ENCODE measurements around the gene HHIPL1.
A peak's percentile ranks its signal among the peaks of the same experiment; 100 is the strongest.

HHIPL1 gene

GRCh38 chr14:99619835-99620834 is 24.8 kb upstream of the HHIPL1 start:
- H3K4me1 Mint-ChIP-seq (ENCODE audit: low read depth), result no peaks in the 10 kb centered on the region
- no peak overlapping the region for H3K4me3 Mint-ChIP-seq
- no peaks in the 10 kb centered on the region for H3K36me3 Mint-ChIP-seq (ENCODE audit: low read depth)
- no peak overlapping the region for H3K27ac Mint-ChIP-seq
- H3K27me3 Mint-ChIP-seq (ENCODE audit: low read depth), result peaks cover 31% of the 10 kb centered on the region
- DNase-seq (ENCODE audit: low spot score), result no peak
- H3K9me3 Mint-ChIP-seq, result no peaks in the 10 kb centered on the region

- H3K27me3 Mint-ChIP-seq (ENCODE audit: low read depth), result peaks cover 20% of the 10 kb centered on the region
- H3K4me3 Mint-ChIP-seq, result no peak overlapping the region
- H3K36me3 Mint-ChIP-seq (ENCODE audit: low read depth), result no peaks in the 10 kb centered on the region
- no peak for DNase-seq (ENCODE audit: low spot score)
- no peak overlapping the region for H3K27ac Mint-ChIP-seq
- no peaks in the 10 kb centered on the region for H3K9me3 Mint-ChIP-seq
- H3K4me1 Mint-ChIP-seq (ENCODE audit: low read depth), result no peaks in the 10 kb centered on the region
Observed at GRCh38 chr14:99621948-99622347, 23.0 kb upstream of the HHIPL1 start.

- Mint-ChIP-seq H3K9me3 (no peaks in the 10 kb centered on the region), H3K27ac (no peak overlapping the region), H3K36me3 (ENCODE audit: low read depth) (no peaks in the 10 kb centered on the region), H3K27me3 (ENCODE audit: low read depth) (peaks cover 14% of the 10 kb centered on the region), H3K4me1 (ENCODE audit: low read depth) (peaks cover 1% of the 10 kb centered on the region), H3K4me3 (no peak overlapping the region)
- DNase-seq (ENCODE audit: low spot score), result no peak
Observed at GRCh38 chr14:99624024-99624423, 20.9 kb upstream of the HHIPL1 start.

- Mint-ChIP-seq H3K9me3 (no peaks in the 10 kb centered on the region), H3K27me3 (ENCODE audit: low read depth) (peaks cover 14% of the 10 kb centered on the region), H3K4me3 (no peak overlapping the region), H3K36me3 (ENCODE audit: low read depth) (no peaks in the 10 kb centered on the region), H3K4me1 (ENCODE audit: low read depth) (peaks cover 2% of the 10 kb centered on the region), H3K27ac (no peak overlapping the region)
- DNase-seq (ENCODE audit: low spot score), result no peak
Observed at GRCh38 chr14:99624971-99625370, 20.0 kb upstream of the HHIPL1 start.

- H3K4me1 Mint-ChIP-seq (ENCODE audit: low read depth), result peaks cover 2% of the 10 kb centered on the region
- no peaks in the 10 kb centered on the region for H3K9me3 Mint-ChIP-seq
- no peak for DNase-seq (ENCODE audit: low spot score)
- H3K27ac Mint-ChIP-seq, result no peak overlapping the region
- H3K27me3 Mint-ChIP-seq (ENCODE audit: low read depth), result peaks cover 14% of the 10 kb centered on the region
- H3K4me3 Mint-ChIP-seq, result no peak overlapping the region
- no peaks in the 10 kb centered on the region for H3K36me3 Mint-ChIP-seq (ENCODE audit: low read depth)
Observed at GRCh38 chr14:99625476-99625875, 19.5 kb upstream of the HHIPL1 start.

GRCh38 chr14:99626041-99626648 is 18.8 kb upstream of the HHIPL1 start:
- no peak overlapping the region for H3K4me3 Mint-ChIP-seq
- no peak for DNase-seq (ENCODE audit: low spot score)
- no peaks in the 10 kb centered on the region for H3K9me3 Mint-ChIP-seq
- peaks cover 14% of the 10 kb centered on the region for H3K27me3 Mint-ChIP-seq (ENCODE audit: low read depth)
- no peak overlapping the region for H3K27ac Mint-ChIP-seq
- H3K36me3 Mint-ChIP-seq (ENCODE audit: low read depth), result no peaks in the 10 kb centered on the region
- H3K4me1 Mint-ChIP-seq (ENCODE audit: low read depth), result peaks cover 2% of the 10 kb centered on the region

- Mint-ChIP-seq H3K27me3 (ENCODE audit: low read depth) (peaks cover 14% of the 10 kb centered on the region), H3K4me3 (no peak overlapping the region), H3K27ac (no peak overlapping the region), H3K9me3 (no peaks in the 10 kb centered on the region), H3K36me3 (ENCODE audit: low read depth) (no peaks in the 10 kb centered on the region), H3K4me1 (ENCODE audit: low read depth) (peaks cover 2% of the 10 kb centered on the region)
- DNase-seq (ENCODE audit: low spot score), result no peak
Observed at GRCh38 chr14:99627100-99627499, 17.8 kb upstream of the HHIPL1 start.

- Mint-ChIP-seq H3K4me3 (no peak overlapping the region), H3K27ac (no peak overlapping the region), H3K9me3 (no peaks in the 10 kb centered on the region), H3K4me1 (ENCODE audit: low read depth) (peaks cover 2% of the 10 kb centered on the region), H3K36me3 (ENCODE audit: low read depth) (no peaks in the 10 kb centered on the region), H3K27me3 (ENCODE audit: low read depth) (peaks cover 7% of the 10 kb centered on the region)
- DNase-seq (ENCODE audit: low spot score), result no peak
Observed at GRCh38 chr14:99627510-99628381, 17.2 kb upstream of the HHIPL1 start.

- DNase-seq (ENCODE audit: low spot score), result peak; percentile 60
- Mint-ChIP-seq H3K27ac (no peak overlapping the region), H3K4me3 (no peak overlapping the region), H3K4me1 (ENCODE audit: low read depth) (peaks cover 2% of the 10 kb centered on the region), H3K36me3 (ENCODE audit: low read depth) (no peaks in the 10 kb centered on the region), H3K9me3 (no peaks in the 10 kb centered on the region), H3K27me3 (ENCODE audit: low read depth) (peaks cover 5% of the 10 kb centered on the region)
Observed at GRCh38 chr14:99628887-99629618, 15.9 kb upstream of the HHIPL1 start.

- peaks cover 2% of the 10 kb centered on the region for H3K4me1 Mint-ChIP-seq (ENCODE audit: low read depth)
- no peaks in the 10 kb centered on the region for H3K9me3 Mint-ChIP-seq
- DNase-seq (ENCODE audit: low spot score), result no peak
- no peak overlapping the region for H3K27ac Mint-ChIP-seq
- H3K27me3 Mint-ChIP-seq (ENCODE audit: low read depth), result no peaks in the 10 kb centered on the region
- no peak overlapping the region for H3K4me3 Mint-ChIP-seq
- no peaks in the 10 kb centered on the region for H3K36me3 Mint-ChIP-seq (ENCODE audit: low read depth)
Observed at GRCh38 chr14:99630202-99630601, 14.7 kb upstream of the HHIPL1 start.

- Mint-ChIP-seq H3K9me3 (no peaks in the 10 kb centered on the region), H3K27ac (no peak overlapping the region), H3K4me1 (ENCODE audit: low read depth) (peaks cover 2% of the 10 kb centered on the region), H3K27me3 (ENCODE audit: low read depth) (no peaks in the 10 kb centered on the region), H3K4me3 (no peak overlapping the region), H3K36me3 (ENCODE audit: low read depth) (no peaks in the 10 kb centered on the region)
- no peak for DNase-seq (ENCODE audit: low spot score)
Observed at GRCh38 chr14:99632410-99633035, 12.4 kb upstream of the HHIPL1 start.

- no peak overlapping the region for H3K4me3 Mint-ChIP-seq
- H3K27me3 Mint-ChIP-seq (ENCODE audit: low read depth), result no peaks in the 10 kb centered on the region
- H3K9me3 Mint-ChIP-seq, result no peaks in the 10 kb centered on the region
- no peak for DNase-seq (ENCODE audit: low spot score)
- no peak overlapping the region for H3K27ac Mint-ChIP-seq
- H3K4me1 Mint-ChIP-seq (ENCODE audit: low read depth), result peaks cover 2% of the 10 kb centered on the region
- no peaks in the 10 kb centered on the region for H3K36me3 Mint-ChIP-seq (ENCODE audit: low read depth)
Observed at GRCh38 chr14:99633141-99633540, 11.8 kb upstream of the HHIPL1 start.

- no peaks in the 10 kb centered on the region for H3K27me3 Mint-ChIP-seq (ENCODE audit: low read depth)
- H3K36me3 Mint-ChIP-seq (ENCODE audit: low read depth), result no peaks in the 10 kb centered on the region
- H3K9me3 Mint-ChIP-seq, result no peaks in the 10 kb centered on the region
- no peak overlapping the region for H3K4me3 Mint-ChIP-seq
- no peak for DNase-seq (ENCODE audit: low spot score)
- peaks cover 2% of the 10 kb centered on the region for H3K4me1 Mint-ChIP-seq (ENCODE audit: low read depth)
- H3K27ac Mint-ChIP-seq, result no peak overlapping the region
Observed at GRCh38 chr14:99633918-99634317, 11.0 kb upstream of the HHIPL1 start.

Measured in T-helper 2 cell treated with Interferon-gamma antibody and Interleukin-4, amounts not matched to agents 5 μg/mL and 100 μg/mL, for 36 hours (primary cell).